Measurements from ENCODE around the gene GTF2H2C.
"Not testable (repeated sequence)": the region's sequence is repeated elsewhere in the genome, so short reads cannot be mapped to it uniquely, and the experiment has no call there.

GTF2H2C gene

DNA sequence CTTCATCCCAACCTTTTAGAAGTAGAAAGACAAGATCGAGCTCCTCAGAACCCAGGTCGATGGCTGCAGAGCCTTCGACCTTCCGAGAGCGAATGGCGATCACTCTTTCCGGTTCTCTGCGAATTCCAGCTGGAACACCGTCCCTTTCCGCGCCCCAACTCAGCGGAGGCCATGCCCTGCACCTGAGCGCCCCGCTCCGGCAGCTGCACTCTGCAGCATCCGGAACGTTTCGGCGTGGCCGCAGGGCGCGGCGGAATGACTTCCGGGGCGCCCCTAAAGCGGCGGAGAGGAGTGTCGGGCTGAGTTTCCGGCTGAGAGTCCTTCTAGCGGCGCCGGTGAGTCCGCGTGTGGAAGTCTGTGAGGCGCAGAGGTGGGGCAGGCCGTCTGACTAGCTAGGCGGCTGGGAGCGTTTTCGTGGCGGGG, at the start of gene GTF2H2C:
Gene GTF2H2C, plus strand, starts transcription at position 284 of the 423 bp plus-strand sequence. CDS start 4,942 bp downstream, outside the sequence.
- DNase-seq = peak; percentile 82

DNA sequence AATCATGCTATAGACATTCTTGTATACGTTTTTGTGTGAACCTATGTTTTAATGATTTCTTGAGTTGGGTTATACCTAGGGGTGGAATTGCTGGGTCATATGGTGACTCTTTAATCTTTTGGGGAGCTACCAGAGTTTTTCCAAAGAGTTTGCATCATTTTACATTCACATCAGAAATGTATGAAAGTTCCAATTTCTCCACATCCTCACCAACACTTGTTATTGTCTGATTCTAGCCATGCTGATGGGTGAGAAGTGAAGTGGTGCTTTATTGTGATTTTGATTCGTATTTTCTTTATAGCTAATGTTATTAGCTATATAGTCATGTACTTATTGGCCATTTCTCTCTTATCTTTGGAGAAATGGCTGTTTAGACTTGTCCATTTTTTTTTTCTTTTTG, 49.3 kb upstream of the GTF2H2C start:
- no peak for DNase-seq

DNA sequence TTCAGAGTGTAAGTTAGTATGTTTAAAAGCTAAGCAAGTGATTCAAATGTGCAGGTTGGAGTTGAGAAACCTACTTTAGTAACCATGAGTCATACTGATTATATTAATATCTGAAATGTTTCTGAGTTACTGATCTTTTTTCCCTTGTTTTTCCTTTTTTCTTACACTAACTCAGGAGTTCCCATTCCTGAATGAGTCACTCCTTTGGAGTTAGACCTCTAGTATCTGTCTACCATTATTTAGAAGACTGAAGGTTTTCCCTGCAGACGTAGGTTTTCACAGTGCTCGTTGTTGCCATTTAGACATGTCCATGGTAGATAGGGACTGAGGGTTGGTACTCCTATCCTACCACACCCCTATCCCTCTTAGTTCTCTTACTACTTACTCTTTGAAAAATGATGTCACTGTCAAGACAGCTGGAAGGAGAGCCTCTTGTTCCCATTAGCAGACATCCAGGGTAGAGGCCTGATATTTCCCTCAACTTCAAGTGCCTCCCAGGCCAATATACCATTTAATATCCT, 47.2 kb upstream of the GTF2H2C start:
- no peak for DNase-seq

DNA sequence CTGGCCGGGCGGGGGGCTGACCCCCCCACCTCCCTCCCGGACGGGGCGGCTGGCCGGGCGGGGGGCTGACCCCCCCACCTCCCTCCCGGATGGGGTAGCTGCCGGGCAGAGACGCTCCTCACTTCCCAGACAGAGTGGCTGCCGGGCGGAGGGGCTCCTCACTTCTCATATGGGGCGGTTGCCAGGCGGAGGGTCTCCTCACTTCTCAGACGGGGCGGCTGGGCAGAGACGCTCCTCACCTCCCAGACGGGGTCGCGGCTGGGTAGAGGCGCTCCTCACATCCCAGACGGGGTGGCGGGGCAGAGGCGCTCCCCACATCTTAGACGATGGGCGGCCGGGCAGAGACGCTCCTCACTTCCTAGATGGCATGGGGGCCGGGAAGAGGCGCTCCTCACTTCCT, 44.4 kb upstream of the GTF2H2C start:
- DNase-seq = not testable (repeated sequence)

DNA sequence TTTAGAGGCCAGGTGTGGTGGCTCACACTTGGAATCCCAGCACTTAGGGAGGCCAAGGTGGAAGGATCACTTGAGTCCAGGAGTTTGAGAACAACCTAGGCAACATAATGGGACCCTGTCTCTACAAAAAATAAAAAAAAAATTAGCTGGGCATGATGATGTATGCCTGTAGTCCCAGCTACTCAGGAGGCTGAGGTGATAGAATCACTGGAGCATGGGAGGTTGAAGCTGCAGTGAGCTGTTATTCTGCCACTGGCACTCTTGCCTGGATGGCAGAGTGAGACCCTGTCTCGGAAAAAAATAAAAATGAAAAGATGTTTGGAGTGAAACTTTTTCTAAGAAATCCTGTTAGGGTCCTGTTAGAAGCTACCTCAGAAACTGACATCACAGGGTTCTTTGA, 43.2 kb upstream of the GTF2H2C start:
- DNase-seq = no peak

DNA sequence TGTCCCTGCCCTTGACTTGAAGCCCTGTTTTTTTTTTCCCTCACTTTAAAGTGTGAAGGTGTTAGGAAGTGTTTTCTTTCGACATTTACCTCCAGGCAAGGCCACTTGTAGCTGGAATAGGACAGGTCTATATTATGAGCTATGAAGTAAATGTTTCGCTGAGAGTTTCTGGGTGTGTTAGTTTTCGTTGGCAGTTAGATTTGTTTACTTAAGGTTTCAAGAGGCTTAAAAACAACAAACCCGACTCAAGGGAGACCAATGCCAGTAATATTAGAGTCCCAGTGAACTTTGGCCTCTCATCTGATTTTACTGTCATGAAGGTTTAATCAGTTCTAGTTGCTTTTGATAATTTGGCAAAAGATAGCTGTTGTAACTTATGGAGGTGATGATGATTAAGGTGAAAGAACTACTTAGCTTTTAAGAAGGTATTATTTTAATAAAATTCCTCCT, 42.2 kb upstream of the GTF2H2C start:
- no peak for DNase-seq

DNA sequence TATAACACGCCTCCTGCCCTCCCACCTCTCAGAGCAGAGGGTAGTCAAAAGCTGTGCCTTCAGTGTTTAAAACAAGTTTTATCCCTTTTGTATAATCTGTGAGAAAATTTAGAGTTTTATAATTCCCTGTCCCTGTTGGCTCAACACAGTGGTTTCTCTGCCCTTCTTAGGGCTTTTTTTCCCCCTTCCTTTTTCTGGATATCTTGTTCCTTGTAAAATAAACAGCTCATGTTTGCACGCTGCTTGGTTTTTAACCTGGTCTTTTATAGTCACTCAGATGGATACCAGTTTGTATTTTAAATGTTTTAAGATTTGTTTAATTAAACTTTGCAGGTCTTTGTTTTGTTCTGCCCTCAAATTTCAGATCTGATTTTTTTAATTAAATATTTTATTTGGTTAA, 40.7 kb upstream of the GTF2H2C start:
- no peak for DNase-seq

DNA sequence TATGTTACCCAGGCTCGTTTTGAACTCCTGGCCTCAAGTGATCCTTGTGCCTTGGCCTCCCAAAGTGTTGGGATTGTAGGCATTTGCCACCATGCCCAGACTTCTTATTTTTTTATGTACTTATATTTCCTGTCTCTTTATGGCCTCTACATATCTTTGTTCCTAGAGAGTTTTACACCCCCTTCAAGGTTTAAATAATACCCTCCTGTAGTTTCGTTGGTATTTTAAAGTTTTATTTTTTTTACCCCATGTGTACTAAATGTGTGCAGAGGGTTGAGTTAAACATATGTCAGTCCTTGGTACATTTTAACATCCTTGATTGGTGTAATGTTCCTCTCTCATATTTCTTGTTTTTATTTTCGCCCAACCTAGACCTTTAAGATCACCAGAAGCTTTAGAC, 38.0 kb upstream of the GTF2H2C start:
- DNase-seq = no peak

DNA sequence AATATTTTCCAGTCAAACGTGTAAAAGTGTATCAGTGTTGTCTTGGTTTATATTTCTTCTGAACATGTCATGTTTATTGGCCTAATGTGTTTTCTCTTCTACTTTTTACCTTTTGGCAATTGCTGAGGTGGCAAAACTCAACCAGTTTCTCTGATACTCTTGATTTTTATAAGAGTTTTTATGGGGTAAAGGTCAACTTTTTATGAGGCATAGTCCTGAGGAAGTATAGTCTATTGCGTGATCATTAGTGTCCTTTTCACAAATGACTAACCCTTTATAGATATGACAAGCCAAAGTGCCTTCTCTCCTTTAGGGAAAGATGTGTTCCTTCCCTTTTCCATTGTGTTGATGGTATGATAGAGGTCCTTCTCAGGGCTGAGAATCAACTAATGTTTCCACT, 34.5 kb upstream of the GTF2H2C start:
- DNase-seq = no peak

DNA sequence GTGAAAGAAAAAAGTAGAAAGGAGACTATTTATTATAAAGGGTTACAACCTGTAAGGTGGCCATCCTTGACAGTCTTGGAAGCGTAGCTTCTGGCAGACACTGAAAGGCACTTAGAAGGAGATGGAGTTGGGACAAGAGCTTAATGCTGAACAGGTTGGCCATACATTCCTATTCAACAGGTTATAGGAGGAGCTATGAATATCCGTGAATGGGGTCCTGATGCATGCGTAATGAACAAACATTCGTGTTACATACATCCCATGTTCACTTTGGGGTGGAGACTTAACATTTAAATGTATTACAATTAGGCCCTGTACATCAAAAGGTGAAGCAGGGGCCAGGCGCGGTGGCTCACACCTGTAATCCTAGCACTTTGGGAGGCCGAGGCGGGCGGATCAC, 33.3 kb upstream of the GTF2H2C start:
- DNase-seq = no peak

DNA sequence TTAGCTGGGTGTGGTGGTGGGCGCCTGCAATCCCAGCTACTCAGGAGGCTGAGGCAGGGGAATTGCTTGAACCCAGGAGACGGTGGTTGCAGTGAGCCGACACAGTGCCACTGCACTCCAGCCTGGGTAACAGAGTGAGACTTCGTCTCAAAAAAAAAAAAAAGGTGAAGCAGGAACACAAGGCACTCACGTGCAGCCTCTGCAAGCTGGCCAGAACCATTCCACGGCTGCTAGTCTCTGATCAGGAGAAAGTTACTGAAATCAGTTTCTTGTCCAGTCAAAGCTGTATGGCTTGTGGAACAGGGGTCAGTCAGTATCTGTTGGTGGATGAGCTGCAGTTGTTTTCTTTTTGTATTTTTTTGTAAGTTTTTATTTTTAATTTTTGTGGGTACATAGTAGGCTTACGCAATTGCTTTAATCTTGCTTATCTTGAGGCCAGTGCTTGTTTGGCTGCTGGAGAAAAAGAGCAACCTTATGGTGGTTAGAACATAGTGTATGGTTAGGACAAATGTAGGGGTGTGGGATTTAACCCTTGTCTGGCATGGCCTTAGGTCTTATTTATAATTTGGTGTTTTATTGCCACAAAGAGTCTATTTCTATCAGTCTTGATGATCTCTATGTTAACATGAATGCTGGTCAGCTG, 32.7 kb upstream of the GTF2H2C start:
- no peak for DNase-seq

DNA sequence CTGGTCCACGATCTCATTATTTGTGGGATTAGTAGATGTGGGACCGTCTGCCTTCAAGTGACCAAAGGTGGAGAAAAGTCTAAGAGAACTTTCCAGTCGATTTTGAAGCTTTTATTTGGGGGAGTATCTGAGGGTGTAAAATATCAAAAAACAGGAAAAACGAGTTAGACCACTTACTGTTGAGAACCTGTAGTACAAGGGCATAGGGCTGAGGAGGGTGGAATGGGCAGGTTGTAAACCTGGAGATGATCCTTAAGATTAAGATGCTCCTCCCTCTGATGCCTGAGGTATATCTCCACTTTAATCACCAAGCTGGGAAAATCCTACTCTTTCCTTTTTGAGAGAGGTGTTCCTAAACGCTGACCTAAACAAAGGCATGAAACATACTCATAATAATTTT, 32.0 kb upstream of the GTF2H2C start:
- no peak for DNase-seq

DNA sequence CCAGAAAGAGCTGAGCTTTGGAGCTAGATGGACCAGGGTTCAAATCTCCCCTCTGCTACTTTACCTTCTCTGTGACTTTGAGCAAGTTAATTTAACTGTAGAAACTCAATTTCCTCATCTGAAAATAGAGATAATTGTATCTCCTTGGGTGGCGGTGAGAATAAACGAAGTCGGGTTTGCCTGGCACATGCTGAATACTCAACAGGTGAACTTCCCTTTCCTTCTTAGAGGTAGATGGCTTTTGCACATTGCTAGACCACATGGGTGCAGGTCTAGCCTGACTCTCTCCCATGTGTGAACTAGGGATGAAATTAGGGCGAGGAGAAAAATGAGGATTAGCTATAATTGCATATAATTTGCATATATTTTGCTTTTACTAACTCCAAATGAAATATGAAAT, 31.4 kb upstream of the GTF2H2C start:
- DNase-seq = no peak

DNA sequence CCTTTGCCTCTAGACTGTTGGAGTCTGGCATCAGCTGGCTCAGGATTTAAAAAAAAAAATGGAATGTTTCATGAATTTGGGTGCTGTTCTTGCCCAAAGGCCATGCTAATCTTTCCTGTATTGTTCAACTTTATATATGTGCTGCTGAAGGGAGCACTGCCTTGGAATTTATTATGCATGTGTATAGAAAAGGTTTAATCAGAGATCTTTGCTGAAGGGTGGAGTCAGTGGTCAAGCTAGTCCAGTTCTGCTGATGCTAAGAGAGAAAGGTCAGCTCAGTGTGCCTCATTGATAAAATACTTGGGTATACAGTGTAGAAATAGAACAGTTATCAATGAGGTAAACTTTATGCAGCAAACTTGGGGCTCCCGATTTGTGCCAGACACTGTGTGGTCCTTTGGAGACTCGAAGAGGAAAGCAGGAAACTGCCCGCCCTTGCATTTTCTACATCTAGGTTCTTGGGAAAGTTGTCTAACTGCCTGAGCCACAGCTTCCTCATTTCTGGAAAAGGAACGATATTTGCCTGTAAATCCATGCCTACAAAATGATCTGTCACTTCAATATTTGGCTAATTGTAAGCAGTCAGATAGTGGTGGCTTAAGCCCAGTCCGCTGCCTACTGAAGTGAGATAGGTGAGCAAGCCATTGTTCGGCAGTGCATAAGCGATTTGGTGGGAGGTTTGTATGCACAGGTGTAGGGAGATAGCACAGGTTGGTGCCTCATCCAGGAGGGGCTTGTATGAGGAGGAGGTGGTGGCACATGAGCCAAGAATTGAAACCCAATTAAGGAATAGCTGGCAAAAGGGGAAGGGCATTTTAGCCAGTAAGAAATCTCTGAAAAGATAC, 29.2 kb upstream of the GTF2H2C start:
- DNase-seq = no peak

DNA sequence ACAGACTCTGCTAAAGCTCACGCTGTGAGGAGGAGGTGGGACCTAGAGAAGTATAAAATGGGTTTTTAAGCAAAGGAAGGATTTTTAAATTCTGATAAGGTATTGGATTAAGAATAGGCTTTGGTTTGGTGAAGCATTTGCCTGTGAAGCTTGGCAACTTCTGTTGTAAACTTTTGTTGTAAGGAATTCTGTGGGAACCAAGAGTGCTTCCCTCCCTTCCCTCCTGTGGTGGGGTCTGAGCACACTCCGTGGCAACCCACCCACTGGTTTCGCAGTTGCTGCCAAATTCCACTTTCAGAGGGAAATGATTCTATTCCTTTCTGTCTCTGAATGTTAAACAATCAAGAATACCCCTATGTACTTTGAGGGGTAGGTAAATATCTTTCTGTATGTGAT, 28.6 kb upstream of the GTF2H2C start:
- no peak for DNase-seq

DNA sequence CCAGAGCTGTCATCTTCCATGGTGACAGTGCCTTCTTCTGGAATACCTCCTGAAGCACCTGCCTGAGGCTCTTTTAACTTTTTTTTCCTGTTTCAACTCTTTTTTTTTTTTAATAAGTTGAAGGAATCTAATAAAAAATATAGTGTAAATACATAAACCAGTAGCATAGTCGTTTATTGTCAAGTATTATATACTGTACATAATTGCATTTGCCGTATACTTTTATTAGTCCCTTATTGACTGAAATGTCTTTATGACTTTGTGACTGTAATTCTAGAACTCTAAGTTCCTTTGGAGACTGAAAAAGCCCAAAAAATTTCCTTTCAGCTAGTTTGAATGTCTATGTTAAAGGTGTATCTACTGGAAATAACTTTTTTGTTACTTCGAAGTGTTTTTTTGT, 22.1 kb upstream of the GTF2H2C start:
- DNase-seq = not testable (repeated sequence)

DNA sequence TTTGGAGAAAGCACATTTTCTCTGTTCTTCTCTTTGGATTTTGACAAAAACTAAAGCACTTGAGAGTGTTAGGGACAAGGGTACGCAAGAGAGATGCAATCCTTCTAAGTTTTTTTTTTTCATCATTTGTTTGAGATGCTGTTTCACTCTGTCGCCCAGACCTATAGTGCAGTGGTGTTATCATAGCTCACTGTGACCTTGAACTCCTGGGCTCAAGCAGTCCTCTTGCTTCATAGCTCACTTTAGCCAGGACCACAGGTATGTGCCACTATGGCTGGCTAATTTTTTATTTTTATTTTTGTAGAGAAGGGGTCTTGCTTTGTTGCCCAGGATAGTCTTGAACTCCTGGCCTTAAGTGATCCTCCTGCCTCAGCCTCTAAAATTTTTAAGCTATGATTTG, 21.3 kb upstream of the GTF2H2C start:
- not testable (repeated sequence) for DNase-seq

DNA sequence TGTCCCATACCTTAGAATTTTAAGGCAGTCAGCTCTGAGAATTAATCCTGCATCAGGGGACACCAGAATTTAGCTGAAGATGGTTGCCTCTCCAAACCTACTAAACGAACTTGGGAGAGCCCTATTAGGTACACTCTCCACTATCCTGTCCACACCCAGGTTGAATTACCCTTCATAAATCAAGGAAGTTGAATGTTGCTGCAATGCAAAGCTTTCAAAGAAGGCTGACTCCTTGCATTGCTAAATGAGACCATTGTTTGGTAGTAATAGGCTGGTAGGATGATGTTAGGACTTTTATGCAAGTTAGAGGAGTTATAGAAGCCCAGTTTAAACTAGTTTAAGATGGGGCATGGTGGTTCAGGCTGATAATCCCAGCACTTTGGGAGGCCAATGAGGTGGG, 18.6 kb upstream of the GTF2H2C start:
- not testable (repeated sequence) for DNase-seq

DNA sequence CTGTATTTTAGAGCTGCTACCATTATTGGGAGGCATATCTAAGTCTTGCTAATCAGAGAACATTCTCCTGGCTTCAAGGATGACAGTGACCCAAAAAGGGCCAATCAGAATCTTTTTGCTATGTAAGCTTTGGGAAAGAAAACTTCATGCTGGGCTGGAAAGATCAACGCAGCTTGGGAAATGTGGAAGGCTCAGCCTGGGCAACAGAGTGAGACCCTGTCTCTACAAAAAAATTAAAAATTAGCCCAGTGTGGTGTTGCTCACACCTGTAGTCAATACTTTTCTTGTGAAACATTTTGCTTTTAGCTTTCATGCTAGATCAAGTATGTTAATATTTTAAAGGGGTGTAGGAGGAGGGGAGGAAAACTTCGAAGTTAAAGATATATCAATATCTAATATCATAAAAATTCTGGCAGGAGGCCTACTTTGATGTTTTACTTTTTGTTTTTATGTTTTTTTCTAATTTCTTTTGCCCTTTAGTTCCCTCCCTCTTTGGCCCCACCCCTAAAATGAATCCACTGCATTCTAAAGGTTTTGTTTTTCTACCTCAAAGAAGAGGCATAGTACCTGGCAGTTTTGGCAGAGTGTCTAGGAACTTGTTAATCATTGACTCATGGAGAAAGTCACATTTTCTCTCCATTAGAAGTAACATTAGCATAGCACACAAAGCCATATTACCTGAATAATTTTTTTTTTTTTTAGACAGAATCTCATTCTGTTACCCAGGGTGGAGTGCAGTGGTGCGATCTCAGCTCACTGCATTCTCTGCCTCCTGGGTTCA, 17.0 kb upstream of the GTF2H2C start:
- not testable (repeated sequence) for DNase-seq

DNA sequence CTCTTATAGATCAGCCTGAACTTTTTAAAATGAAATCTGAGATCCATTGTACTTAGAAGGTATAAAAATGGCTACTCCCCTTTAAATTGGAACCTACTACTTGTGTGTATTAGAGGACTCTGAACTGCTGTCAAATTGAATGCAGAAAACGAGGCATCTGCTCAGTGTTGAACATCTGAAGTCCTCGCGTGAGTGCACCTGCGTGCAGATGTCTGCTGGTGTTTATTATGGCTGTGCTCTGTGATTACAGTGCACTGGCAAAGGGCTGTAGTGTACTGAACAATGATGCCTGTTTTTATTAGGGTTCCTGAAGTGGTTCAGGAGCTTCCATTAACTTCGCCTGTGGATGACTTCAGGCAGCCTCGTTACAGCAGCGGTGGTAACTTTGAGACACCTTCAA, 15.4 kb upstream of the GTF2H2C start:
- not testable (repeated sequence) for DNase-seq

DNA sequence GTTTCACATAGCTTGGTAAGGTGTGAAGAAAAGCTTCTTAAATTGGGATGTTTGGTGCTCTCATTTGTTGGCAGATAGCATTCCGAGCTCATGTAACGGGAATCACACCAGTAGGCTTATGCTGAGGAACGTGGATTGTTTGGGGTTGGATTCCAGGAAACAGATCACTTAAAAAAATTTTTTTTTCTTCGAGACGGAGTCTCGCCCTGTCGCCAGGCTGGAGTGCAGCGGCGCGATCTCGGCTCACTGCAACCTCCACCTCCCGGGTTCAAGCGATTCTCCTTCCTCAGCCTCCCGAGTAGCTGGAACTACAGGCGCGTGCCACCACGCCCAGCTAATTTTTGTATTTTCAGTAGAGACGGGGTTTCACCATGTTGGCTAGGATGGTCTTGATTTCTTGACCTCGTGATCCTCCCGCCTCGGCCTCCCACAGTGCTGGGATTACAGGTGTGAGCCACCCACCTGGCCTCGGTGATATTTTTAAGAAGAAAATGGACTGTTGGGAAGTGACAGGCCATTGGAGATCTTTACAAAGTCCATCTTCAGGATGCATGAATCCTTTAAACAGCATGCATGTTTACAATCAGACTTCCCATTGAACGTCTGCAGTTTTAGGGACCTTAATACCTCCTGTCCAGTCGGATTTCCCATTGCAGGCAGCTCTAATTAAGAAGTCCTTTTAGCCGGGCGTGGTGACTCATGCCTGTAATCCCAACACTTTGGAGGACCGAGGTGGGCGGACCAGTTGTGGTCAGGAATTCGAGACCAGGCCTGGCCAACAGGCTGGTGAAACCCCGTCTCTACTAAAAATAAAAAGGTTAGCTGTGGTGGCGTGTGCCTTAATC, 818 bp downstream of the GTF2H2C start:
- DNase-seq = not testable (repeated sequence)

DNA sequence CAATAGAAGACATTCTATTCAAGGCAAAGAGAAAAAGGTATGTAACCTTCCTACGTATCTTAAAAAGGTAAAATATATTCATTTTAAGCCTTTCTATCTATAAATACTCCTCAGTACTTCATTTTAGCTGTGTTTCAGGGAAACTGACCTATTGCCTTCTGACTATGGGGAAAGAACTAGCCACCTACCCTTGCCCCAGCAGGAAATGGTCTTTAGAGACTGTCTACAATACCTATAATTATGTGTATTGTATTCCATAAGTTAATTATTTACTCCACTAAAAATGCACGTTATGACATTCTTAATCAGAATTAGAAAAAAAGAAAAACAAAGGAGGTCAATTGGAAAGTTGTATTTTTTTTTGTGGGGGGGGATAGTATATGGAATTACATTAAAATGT, 6.2 kb downstream of the GTF2H2C start:
- DNase-seq = not testable (repeated sequence)
